Measurements from ENCODE around the gene DENND2C. TPM values are rescaled to one million over a fixed set of nuclear protein-coding genes. Genes with fewer than 3 reads are reported as not detected.

The DENND2C gene
- total and polyA plus RNA-seq, 4 donors = 1.3 to 5.6 (median 3.4) TPM

- H3K27ac ChIP-seq (ENCODE audit: low read depth in 1 of 2, low read length in 2 of 2) = no peak overlapping the region
- no peak overlapping the region for H3K9ac ChIP-seq (ENCODE audit: low read depth in 1 of 2, low read length in 2 of 2)
- DNase-seq (ENCODE audit: low spot score) = no peak
- H3K27me3 ChIP-seq (ENCODE audit: control insufficient read depth in 4 of 4, insufficient read depth in 4 of 4, low read length in 3 of 4) = no peaks in the 10 kb centered on the region
- no peaks in the 10 kb centered on the region for H3K9me3 ChIP-seq (ENCODE audit: control insufficient read depth in 4 of 4, low read length in 3 of 4)
- H3K4me3 ChIP-seq (ENCODE audit: low read depth in 1 of 3, low read length in 3 of 3) = no peak overlapping the region
- peaks cover 2 to 12% (median 4%) of the 10 kb centered on the region in 4 donors for H3K4me1 ChIP-seq (ENCODE audit: control insufficient read depth in 4 of 4, insufficient read depth in 4 of 4, low read length in 3 of 4)
- WGBS = 91% methylated on average over 9 of the region's 9 CpGs
- H3K36me3 ChIP-seq (ENCODE audit: control insufficient read depth in 4 of 4, insufficient read depth in 3 of 4, low read depth in 1 of 4, low read length in 3 of 4) = no peaks in the 10 kb centered on the region
- TF ChIP-seq EGR1 (IDR thresholded peaks at IDR 0.05; ENCODE audit: low read depth in 2 of 2) (no peak), RAD21 (IDR thresholded peaks at IDR 0.05) (no peak), RXRA (IDR thresholded peaks at IDR 0.05) (no peak), FOXA1 (IDR thresholded peaks at IDR 0.05) (no peak), ATF3 (IDR thresholded peaks at IDR 0.05) (no peak), GABPA (IDR thresholded peaks at IDR 0.05 in 1 of 2, conservative IDR thresholded peaks at IDR 0.05 in 1 of 2) (no peak), JUND (IDR thresholded peaks at IDR 0.05) (no peak), MAX (IDR thresholded peaks at IDR 0.05) (no peak)
These were observed 24.9 kb upstream of the DENND2C start for GRCh38 chr1:114694540-114695310.

GRCh38 chr1:114692947-114693346 lies 23.1 kb upstream of the DENND2C start:
- TF ChIP-seq ATF3 (IDR thresholded peaks at IDR 0.05) (no peak), TAF1 (conservative IDR thresholded peaks at IDR 0.05) (no peak), YY1 (IDR thresholded peaks at IDR 0.05) (no peak), FOXA2 (IDR thresholded peaks at IDR 0.05) (no peak), NR2F2 (IDR thresholded peaks at IDR 0.05) (no peak), FOXA1 (IDR thresholded peaks at IDR 0.05) (no peak), RXRA (IDR thresholded peaks at IDR 0.05) (no peak), JUND (IDR thresholded peaks at IDR 0.05) (no peak), RAD21 (IDR thresholded peaks at IDR 0.05) (no peak), REST (IDR thresholded peaks at IDR 0.05) (no peak), MAX (IDR thresholded peaks at IDR 0.05) (no peak), HNF4G (IDR thresholded peaks at IDR 0.05) (no peak), SP1 (IDR thresholded peaks at IDR 0.05) (no peak)
- Histone ChIP-seq H3K4me3 (ENCODE audit: low read depth in 1 of 3, low read length in 3 of 3) (no peak overlapping the region), H3K9me3 (ENCODE audit: control insufficient read depth in 4 of 4, low read length in 3 of 4) (no peaks in the 10 kb centered on the region), H3K9ac (ENCODE audit: low read depth in 1 of 2, low read length in 2 of 2) (no peak overlapping the region), H3K27ac (ENCODE audit: low read depth in 1 of 2, low read length in 2 of 2) (no peak overlapping the region), H3K27me3 (ENCODE audit: control insufficient read depth in 4 of 4, insufficient read depth in 4 of 4, low read length in 3 of 4) (no peaks in the 10 kb centered on the region), H3K36me3 (ENCODE audit: control insufficient read depth in 4 of 4, insufficient read depth in 3 of 4, low read depth in 1 of 4, low read length in 3 of 4) (no peaks in the 10 kb centered on the region), H3K4me1 (ENCODE audit: control insufficient read depth in 4 of 4, insufficient read depth in 4 of 4, low read length in 3 of 4) (peaks cover 2 to 12% (median 4%) of the 10 kb centered on the region in 4 donors)
- 93% methylated on average over 3 of the region's 3 CpGs for WGBS
- no peak for DNase-seq (ENCODE audit: low spot score)

Data from liver (tissue), 9 donors.